Cortex of kidney (tissue), 1 donor: ENCODE results near the gene GCN1.
"Not testable (repeated sequence)": the region's sequence is repeated elsewhere in the genome, so short reads cannot be mapped to it uniquely, and the experiment has no call there.

Source experiments
- DNase-seq: peaks from one replicate; lab custom pipeline; 2025; lab: John Stamatoyannopoulos, UW

GCN1 gene

DNA sequence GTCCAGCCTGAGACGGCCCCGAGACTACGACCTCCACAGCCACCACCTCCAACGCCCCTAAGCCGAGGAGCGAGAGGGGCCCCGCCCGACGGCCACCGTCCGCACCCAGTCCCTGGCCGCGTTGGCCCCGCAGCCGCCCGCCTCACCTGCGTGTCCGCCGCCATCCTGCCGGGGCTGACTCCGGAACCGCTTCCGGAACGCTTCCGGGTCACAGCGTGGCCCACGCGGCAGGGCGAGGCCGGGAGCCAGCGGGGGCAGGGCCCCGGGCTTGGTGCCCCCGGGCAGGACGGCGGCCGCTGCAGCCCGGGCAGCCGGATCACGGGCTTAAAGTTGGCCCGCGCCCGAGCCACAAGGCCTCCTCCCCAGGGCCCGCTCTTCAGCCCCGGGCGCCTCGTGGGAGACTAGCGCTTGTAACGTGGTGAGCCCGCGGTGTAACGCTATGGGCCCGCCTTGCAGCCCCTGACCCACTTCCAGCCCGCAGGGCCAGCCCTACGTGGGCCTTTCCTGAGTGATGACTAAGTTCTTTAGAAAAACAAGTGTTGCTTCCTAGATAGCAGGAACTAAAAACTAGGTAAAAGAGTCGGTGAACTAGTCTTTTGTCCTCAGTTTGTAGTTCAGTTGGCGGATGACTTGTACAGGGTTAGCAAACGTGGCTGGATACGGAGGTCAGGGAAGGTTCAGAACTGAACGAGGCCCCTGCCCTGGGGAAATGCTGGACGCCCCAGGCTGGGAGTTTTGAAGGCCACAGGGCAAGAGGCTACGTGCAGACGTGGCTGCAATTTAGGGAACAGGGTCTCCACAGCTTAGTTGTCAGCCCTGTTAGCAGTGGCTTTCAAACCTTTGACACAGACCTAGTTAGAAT, at the start of gene GCN1:
GCN1 (minus strand) TSS at position 182 of the 862 bp plus-strand sequence; CDS start at position 164, 18 bp downstream.
- DNase-seq = no peak

DNA sequence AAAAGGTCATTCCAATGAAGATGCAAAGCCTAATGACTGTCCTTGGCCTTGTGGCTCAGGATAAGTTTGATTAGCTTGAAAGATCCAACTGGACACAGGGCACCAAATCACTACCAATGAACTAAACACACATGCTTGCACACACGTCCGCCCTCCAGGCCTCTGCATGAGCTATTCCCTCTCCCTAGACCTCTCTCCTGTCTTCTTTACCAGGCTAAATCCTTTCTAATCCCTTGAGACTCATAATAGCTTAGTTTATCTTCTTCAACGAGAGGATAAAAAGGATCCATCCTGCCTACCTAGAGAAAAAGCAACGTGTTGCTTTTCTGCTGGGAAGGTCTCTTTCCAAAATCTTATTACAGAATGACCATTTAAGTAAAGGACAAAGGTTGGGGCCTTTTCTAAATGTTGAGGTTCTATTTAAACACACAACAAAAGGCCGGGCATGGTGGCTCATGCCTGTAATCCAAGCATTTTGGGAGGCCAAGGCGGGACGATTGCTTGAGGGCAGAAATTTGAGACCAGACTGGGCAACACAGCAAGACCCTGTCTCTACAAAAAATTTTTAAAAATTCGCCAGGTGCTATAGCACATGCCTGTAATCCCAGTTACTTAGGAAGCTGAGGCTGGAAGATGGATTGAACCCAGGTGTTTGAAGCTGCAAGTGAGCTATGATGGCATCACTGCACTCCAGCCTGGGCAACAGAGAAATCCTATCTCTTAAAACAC, 48.6 kb upstream of the GCN1 start:
- DNase-seq = no peak

DNA sequence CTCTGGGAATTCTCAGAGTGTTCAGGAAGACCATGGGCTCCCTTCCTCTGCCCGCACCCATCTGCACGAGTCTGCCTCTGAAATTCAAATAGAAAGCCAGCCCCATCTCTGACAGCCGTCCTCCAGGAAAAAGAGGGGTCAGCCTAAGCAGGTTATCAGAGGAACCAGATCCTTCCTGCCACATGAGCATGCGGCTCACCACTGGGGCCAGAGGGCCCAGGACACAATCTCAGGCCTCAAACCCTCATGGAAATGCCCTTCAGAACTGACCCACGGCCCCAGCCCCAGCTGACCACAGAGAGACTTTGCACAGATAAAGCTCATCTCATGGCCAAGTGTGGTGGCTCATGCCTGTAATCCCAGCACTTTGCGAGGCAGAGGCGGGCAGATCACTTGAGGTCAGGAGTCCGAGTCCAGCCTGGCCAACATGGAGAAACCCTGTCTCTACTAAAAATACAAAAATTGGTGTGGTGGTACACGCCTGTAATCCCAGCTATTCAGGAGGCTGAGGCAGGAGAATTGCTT, 47.8 kb upstream of the GCN1 start:
- DNase-seq = no peak

GRCh38 chr12:120241561-120242274, 47.2 kb upstream of the GCN1 start:
- DNase-seq = no peak

DNA sequence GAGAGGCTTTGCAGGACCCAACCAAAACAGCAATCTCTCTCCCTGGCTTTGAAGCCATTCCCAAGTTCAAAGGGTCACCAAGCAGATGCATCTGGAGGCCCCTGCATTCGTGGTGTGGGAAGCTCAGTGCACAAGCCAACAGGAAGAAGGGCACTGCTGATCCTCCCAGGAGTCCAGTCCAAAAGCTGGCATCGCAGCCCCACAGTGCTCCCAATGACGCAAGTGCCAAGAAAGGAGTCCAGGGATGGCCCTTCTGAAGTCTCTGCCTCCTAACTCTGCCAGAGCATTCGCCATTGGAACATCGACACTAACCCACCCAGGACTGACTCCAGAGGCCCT, 45.9 kb upstream of the GCN1 start:
- DNase-seq = no peak

DNA sequence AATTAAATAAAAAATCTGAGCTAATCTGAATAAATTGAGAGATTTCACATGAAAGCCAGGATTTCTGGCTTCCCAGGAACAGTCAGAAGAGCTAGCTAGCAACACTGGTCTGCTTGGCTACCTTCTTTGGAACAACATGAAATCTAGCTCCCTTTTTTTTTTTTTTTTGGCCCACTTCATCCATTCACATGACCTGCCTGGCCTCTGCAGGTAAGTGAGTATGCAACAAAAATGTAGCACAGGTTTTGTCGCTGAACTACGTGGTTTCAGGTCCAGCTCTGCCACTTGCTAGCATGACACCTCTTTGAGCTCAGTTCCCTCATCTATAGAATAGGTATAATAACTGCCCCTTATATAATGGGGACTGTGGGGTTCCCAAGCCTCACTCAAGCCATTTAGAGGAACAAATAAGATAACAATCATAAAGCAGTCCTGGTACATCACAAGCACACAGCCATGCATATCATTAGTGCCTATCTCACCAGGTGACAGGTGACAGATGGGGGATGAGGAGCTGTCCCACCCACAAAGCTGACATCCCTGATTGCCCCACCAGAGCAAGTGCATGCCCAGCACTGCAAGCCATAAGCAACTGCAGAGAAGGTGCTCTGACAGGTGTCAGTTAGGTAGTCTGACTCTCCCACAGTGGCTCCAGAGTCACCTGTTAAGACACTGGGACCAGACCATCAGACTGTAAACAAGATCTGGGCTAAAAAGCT, 45.4 kb upstream of the GCN1 start:
- DNase-seq = no peak

DNA sequence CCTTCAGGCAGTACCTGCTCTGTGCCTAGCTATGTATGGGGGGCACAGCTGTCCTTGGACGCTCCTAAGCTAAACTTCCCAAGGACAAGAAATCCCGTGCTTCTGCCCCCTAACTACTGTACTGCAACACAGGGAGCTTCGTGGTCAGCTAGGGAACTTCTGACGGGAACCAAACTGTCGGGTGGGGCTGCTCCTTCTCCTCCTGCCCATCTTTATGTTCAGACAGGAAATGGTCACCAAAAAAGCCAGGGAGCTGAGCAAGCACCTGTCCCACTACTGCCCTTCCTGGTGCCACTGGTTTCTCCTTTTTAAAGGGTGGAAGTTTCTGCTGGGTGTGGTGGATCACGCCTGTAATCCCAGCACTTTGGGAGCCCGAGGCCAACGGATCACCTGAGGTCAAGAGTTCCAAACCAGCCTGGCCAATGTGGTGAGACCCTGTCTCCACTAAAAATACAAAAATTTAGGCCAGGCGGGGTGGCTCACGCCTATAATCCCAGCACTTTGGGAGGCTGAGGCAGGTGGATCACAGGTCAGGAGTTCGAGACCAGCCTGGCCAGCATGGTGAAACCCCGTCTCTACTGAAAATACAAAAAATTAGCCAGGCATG, 44.4 kb upstream of the GCN1 start:
- DNase-seq = no peak

DNA sequence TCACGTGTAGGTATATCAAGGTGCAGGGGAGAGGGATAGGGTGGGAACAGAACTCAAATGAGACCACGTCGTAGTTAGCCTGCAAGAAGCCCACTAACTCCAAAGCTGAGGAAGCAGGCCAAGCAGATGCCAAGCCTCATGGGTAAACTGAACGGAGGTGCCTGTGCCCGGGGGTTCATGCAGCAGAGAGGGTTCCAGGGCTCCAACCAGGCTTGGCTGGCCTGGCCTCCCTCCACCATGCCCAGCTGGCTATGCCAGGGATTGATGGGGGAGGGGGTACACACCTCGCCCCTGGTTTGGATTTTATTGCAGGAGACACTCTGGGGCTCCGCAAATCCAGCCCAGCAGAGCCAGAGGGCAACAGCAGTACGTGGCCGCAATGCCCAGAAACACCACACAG, 43.7 kb upstream of the GCN1 start:
- no peak for DNase-seq

GRCh38 chr12:120237360-120238171, 43.1 kb upstream of the GCN1 start:
- no peak for DNase-seq

DNA sequence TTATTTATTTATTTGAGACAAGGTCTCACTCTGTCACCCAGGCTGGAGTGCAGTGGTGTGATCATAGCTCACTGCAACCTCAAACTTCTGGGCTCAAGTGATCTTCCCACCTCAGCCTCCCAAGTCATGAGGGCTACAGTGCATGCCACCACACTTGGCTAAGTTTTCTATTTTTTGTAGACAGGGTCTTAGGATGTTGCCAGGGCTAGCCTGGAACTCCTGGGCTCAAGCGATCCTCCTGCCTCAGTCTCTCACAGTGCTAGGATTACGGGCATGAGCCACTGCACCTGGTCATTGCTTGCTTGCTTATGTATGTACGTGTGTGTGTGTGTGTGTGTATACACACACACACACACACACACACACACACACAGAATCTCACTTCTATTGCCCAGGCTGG, 42.3 kb upstream of the GCN1 start:
- not testable (repeated sequence) for DNase-seq

DNA sequence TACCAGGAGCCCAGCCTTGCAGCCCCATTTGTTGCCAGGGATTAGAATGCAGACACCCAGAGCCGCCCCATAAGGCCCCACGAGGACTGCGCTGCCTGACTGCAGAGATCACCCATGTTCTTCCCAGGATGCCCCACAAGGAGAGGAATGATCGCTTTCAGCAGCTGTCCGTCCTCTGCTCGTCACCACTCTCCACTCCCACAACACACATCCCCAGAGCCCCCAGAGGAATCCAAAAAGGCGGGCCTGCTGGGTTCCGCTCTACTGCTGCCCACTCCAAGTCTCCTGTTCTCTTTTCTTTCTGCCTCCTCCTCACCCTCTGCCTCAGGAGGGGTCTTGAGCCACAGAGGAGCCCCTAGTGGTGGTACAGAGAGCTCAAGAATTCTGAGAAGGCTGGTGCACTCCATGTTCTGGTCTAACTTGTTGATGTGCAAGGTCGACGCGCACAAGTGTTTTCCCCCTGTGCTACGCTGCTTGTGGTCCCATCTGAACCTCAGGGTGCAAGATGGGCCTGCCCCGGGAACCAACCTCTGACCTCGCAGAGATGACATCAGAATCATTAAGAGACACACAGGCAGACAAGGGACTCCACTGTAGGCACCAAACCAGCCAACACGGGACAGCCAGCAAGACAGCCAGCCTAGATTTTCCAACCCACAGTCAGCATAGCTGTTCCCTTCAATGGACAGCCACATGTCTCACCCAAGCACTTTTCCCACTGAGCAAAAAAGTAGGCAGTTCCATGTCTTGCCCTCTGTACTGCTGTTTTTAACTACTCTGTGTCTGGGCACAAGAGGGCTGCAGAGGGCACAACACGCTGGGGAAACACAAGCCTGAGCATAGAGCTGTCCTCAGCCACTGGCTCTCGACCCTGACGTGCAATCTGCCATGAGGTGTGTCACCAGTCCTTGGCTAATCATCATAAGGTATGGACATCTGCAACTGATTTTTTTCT, 41.1 kb upstream of the GCN1 start:
- DNase-seq = no peak

DNA sequence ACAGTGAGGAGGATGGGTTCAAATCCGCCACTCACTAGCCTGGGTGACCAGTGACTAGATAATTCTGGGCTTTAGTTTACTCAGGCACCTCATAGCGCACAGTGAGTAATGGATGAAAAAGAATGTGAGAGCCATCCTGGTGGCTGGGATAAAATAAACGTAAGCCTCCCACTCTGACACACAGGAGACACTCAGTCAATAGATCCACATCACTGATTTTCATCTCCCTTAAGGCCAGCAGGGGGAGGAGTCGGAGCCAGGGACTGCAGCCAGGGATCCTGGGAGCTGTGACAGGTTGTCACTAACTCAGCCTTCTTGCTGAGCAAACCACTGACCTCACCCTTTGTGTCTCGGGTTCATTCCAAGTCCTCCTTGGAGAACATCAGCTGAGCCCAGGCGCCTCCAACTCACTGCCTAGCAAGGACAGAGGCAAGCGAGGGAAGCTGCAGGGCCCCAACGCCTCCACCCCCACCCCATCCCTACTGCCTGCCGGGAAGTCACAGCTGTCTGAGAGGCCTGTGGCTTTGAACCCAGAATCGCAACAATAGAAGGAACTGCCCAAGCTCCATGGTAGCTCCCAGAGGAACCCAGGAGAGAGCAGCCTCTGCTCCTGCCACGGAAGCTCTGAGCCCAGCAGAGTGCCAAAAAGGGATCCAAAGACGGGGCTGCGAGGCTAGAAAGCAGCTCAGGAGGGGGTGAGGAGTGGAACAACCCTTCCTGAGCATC, 40.3 kb upstream of the GCN1 start:
- no peak for DNase-seq

- DNase-seq = no peak
These were observed 36.9 kb upstream of the GCN1 start for GRCh38 chr12:120231316-120232011.

- no peak for DNase-seq
These were observed 36.4 kb upstream of the GCN1 start for GRCh38 chr12:120230974-120231315.

DNA sequence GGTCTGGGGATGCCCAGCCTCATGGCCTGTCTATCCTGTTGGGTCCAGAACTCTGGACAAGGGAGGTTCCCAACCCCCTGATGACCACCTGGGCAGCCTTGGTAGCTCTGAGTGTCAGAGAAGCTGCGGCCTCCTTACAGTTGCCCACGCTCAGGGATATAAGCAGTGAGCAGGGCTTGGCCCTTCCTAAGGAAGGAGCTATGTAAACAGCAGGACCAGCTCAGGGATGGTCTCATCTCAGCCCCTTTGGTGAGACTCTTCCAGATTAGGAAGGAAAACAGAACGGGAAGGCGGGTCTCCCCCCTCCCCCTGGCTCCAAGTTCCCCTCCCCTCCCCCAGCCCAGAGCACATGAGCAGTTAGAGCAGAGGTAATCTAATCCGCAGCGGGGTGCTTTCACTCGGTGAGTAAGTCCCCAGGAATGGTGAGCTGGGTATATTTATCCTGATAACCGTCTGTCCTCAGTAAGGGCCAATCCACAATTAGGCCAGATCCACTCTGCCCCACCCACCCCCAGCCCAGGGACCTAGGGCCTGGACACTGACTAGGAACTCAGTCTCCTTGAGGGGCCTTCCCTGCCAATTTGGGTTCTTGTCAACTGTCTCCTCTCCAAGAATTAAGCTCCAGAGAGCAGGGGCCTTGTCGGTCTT, 35.9 kb upstream of the GCN1 start:
- DNase-seq = no peak

DNA sequence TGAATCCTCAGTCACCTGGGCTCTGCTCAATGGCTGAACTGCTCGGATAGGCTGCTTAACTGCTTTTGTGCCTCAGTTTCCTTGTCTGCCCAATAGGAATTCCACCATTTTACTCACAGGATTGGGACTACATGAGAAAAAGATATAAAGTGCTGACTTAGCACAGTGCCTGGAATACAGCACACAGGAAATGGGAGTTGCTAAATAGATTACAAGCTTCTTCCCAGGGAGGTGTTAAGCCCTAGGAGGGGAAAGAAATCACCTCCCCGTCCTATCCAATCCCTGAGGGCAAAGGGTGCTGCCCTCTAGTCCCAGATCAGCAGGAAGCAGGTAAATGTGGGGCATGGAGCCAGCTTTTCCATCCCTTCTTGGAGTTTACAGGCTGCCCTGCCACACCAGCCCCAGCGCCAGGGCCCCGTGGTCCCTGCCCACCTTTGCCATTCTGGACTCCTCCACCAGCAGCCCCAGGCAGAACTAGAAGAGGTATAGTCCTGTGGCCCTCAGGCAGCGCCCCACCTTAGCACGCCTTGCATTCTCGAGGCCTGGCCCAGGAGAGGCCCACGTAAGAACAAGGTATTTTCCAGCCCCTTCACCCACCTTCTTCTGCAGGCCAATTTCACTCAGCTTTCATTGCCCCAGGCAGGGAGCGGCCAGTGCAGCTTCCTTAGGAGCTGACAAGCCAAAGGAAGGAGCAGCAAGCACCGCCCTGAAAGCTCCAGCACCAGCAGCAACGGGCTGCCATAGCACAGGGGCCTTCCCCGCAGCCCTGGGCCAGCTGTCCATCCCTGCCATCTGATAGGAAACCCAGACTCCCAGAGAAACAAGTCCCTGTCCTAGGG, 35.2 kb upstream of the GCN1 start:
- no peak for DNase-seq

DNA sequence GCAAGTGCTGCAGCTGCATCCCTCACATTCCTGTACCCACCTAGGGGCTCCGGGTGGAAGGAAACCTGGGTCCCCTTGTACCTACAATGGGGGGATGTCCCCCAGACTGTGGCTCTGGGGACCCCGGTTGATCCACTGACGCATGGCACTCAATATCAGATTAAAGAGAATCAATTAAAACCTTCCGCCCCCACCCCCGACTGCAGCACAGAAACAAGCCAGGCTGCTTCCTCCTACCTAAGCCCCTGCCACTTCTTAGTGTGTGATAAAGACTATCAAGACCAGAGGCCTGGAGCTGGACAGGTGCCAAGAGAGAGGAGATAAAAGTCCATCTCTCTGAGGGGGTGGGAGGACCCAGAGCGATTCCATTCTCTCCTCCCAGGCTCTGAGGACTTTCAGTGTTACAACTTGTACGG, 34.6 kb upstream of the GCN1 start:
- no peak for DNase-seq
